ENCODE measurements around the gene DNAAF2.
"Not testable (repeated sequence)": the region's sequence is repeated elsewhere in the genome, so short reads cannot be mapped to it uniquely, and the experiment has no call there.

Gene DNAAF2

DNA sequence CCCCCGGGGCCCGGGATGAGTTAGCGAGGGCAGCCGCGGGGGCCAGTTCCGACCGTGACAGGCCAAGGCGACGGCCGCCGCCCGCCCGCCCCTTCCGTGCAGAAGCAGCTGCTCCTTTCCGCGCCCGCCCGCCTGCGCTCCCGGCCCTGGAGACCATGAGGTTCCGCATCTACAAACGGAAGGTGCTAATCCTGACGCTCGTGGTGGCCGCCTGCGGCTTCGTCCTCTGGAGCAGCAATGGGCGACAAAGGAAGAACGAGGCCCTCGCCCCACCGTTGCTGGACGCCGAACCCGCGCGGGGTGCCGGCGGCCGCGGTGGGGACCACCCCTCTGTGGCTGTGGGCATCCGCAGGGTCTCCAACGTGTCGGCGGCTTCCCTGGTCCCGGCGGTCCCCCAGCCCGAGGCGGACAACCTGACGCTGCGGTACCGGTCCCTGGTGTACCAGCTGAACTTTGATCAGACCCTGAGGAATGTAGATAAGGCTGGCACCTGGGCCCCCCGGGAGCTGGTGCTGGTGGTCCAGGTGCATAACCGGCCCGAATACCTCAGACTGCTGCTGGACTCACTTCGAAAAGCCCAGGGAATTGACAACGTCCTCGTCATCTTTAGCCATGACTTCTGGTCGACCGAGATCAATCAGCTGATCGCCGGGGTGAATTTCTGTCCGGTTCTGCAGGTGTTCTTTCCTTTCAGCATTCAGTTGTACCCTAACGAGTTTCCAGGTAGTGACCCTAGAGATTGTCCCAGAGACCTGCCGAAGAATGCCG is 13.7 kb downstream of the DNAAF2 start:
- peak; percentile 55 for DNase-seq (ENCODE audit: low spot score)

DNA sequence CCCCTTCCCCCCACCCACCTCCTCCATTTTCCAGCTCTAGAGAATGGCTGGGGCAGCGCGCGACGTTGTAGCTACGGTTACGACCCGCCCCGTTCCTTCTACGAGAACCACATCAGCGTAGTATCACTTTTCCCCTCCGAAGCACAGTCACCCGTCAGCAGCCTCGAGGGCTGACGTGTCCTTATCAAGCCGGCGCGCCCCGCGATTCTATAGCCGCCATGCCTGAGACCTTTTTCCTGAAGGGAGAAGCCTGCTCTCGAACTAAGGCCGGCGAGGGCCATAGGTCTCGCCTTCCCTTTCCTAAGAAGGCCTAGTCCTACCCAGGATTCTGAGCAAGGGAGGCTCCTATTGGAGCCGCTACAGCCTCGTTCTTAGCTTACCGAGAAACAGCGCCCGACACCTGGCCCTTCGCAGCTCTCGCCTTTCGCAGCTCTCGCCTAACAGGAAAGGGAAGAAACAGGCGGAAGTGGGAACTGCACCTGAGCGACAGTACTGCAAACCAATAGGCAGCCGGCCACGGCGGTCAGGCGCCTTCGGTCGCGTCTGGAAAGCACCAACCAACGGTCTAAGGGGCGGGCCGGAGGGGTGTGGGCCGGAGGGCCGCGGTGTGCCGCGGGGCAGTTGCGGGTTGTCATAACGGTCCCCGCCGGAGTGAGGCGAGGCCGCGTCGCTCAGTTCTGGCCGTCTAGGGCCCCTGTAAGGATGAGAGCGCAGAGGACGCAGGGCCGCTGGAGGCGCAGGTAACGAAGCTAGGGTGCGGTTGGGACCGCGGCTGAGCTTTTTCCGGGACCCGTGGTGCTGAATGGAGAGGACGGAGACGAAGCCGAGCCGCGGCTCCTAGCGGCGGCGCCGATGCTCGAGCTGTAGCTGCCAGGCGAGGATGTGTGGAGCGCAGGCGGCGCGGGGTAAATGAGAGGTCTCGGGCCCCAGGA is 14.6 kb downstream of the DNAAF2 start, which contains the start of the genes MGAT2 and RPL36AL:
Gene MGAT2 (plus strand): TSS at position 618 of the 932 bp plus-strand sequence. CDS start 470 bp downstream, outside the sequence.
Gene RPL36AL (minus strand): TSS at position 445 of the 932 bp plus-strand sequence. CDS start 1,522 bp downstream, outside the sequence.
- DNase-seq (ENCODE audit: low spot score): peak; percentile 98

DNA sequence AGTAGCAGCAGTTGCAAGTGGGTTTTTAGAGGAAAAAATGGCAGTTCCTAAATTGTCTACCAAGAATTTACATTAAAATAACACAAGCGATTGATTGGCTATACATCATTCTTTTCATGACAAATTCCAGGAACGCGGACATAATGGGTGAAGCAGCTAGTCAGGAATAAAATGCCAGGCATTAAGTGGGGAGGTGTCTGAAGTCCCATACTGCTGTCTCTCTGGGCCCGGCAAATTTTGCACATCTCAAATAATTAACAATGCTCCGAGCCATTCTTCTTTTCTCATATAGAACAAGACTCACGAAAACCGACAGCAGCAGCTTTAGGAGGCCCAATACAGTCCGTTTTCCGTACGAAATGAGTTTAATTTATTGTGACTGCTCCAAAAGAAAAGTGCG is 15.3 kb downstream of the DNAAF2 start:
- DNase-seq (ENCODE audit: low spot score): no peak

DNA sequence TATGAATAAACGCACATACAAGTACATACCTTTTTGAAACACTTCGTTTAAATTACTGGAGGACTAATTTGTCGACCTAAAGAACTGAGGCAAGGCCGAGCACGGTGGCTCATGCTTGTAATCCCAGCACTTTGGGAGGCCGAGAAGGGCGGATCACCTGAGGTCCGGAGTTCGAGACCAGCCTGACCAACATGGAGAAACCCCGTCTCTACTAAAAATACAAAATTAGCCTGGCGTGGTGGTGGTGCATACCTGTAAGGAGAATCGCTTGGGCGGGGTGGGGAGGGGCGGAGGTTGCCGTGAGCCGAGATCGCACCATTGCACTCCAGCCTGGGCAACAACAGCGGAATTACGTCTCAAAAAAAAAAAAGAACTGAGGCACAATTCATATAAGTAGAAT is 15.8 kb downstream of the DNAAF2 start:
- DNase-seq (ENCODE audit: low spot score): not testable (repeated sequence)

DNA sequence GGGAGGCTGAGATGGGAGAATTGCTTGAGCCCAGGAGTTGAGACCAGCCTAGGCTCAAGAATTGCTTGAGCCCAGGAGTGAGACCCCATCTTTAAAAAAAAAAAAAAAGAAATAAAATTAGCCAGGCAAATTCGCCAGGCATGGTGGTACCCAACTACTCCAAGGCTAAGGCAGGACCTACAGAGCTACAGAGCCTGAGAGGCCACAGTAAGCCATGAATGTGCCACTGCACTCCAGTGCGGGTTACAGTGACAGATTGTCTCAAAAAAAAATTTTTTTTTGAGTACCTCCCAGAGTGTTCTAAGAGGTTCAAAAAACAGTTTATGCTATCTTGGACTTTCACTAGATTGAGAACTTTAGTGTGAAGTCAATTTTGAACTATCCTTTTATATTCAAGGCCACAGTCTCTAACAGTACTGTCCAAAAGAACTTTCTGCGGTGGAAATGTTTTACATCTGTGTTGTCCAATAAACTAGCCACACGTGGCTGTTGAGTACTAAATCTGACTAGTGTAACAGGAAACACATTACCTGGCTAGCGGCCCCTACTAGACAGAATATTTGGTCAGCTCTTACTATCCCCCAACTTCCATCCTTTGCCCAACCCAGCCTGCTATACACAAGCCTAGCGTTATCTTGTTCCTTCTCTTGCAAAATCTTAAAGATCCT is 17.1 kb downstream of the DNAAF2 start:
- DNase-seq (ENCODE audit: low spot score): no peak

DNA sequence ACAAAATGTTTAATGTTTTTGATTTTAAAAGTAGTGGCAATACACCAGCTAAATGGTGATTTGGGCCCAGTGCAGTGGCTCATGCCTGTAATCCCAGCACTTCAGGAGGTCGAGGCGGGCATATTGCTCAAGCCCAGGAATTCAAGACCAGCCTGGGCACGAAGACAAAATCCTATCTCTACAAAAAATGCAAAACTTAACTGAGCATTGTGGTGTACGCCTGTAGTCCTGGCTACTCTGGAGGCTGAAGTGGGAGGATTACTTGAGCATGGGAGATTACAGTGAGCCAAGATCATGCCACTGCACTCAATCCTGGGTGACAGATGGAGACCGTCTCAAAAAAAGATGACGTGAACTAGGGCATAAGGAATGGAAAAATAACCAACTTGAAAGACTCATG is 19.3 kb downstream of the DNAAF2 start:
- no peak for DNase-seq (ENCODE audit: low spot score)

DNA sequence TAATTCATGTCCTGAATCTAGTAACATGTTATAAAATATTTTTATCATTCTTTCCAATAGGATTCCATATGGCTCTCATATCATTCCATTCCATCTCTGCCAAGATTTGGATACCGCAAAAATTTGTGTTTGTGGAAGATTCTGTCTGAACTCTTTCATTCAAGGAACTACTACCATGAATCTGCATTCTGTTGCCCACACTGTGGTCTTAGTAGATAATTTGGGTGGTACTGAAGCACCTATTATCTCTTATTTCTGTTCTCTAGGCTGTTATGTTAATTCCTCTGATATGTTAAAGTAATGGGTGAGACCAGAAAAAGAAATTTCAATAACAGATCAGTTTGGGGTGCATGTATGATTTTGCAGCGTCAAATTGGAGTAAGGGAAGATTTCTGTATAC is 20.8 kb downstream of the DNAAF2 start:
- no peak for DNase-seq (ENCODE audit: low spot score)

DNA sequence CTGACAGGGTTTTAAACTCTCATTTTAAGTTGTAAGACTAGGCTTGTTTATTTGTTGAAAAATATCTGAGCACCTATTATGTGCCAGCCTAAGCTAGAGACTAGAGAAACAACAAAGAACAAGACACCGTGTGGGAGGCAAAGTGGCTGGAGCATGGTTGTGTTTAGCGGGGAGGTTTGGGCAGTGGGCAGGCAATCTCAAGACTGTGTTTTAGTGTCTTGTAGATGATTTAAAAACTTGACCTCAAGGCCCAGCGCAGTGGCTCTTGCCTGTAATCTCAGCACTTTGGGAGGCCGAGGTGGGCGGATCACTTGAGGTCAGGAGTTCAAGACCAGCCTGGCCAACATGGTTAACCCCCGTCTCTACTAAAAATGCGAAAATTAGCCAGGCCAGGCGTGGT is 22.4 kb downstream of the DNAAF2 start:
- DNase-seq (ENCODE audit: low spot score): no peak

DNA sequence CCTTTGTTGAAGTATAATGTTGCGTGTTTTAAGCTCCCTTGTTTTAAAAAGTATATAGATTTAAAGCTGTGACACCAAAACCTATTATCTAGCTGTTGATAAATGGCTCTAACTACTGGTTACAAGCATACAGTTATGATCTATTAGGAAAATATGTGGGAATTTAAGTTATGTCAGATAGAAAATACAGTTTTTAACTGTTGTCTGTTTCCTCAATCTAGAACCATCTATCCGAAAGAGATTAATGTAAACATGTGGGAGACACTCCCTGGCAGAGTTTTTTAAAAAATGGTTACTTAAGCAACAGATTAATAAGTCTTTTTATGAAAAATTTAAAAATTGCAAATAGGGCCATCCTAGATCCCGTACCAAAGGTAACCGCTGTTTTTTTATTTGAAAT is 22.8 kb downstream of the DNAAF2 start:
- no peak for DNase-seq (ENCODE audit: low spot score)

DNA sequence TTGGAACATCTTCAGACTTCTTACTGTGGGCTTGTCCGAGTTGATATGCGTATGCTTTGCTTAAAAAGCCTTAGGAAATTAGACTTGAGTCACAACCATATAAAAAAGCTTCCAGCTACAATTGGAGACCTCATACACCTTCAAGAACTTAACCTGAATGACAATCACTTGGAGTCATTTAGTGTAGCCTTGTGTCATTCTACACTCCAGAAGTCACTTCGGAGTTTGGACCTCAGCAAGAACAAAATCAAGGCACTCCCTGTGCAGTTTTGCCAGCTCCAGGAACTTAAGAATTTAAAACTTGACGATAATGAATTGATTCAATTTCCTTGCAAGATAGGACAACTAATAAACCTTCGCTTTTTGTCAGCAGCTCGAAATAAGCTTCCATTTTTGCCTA is 27.5 kb downstream of the DNAAF2 start:
- no peak for DNase-seq (ENCODE audit: low spot score)

DNA sequence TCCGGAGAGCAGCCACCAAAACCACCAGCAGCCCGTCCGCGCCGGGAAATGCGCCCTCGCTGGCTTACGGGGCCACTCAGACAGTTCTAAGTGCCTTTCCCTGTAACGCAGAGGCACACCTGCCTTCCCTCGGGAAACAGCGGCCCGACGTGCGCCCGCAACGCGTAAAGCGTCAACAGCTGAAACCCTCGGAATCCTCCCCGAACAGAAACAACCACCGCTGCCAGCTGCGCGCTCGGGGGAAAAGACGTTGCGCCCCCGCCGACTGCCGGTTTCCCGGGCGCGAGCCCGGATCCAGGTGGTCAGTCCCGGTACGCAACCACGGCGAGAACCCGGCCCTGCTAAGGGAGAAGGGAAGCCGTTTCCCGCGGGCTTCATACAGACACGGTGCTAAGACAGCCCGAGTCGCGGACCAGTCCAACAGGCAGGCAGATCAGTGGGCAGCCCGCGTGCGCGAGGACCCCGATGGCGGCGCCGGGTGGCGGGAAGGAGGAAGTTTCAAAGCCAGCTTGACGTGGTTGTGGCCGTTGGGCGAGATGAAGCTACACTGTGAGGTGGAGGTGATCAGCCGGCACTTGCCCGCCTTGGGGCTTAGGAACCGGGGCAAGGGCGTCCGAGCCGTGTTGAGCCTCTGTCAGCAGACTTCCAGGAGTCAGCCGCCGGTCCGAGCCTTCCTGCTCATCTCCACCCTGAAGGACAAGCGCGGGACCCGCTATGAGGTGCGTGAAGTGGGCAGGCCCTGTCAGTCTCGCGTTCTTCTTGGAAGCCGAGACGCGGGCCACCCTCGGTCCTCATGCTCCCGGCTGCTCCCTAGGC is 36.4 kb downstream of the DNAAF2 start, which contains the start of gene LRR1:
Gene LRR1 (plus strand): TSS at position 456 of the 816 bp plus-strand sequence. CDS start 81 bp downstream, at position 537.
- DNase-seq (ENCODE audit: low spot score): peak; percentile 91

DNA sequence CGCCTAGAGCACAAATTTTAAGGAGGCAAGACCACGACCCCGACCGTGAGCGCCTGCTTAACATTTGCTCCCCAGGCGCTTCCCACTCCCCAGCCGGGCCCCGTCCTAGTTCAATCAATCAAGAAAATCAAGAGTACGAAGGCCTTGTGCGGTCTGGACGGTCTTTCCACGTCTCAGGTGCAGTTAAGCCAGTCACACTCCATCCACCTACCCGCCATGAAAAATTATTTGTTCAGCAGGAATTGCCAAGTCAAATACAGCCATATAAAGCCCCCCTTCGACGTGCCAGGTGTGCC is 36.9 kb downstream of the DNAAF2 start:
- no peak for DNase-seq (ENCODE audit: low spot score)

DNA sequence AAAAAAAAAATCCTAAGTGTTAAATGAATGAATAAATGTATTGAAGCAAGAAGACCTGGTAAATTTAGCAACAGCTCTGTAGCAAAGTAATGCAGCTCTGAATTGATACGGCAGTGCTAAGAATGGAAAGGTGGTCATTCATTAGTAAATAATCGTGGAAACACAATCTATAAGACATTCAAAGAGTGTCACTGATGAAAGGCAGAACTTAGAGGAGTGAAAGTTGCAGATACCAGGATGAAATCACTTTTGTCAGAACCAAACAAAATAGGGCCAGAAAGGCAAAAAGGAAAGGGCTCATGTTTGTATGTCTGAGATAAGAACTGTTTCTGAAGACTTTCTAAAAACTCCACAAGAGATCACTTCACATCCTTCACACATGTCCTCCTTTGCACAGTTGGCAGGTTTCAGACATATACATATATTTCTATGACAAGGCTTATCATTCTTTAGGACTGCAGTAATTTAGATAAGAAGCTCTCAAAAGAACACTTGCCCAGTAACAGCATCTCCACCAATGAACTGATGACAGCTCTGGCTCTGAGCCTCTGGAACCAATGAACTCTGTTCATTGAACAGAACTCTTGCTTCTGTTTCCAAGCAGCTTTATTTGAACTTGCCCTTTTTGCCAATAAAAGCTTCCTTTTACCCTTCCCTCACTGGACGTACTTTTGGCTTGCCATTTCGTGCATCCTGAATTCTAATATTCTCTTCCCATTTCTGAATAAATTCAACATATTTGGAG is 40.5 kb downstream of the DNAAF2 start:
- DNase-seq (ENCODE audit: low spot score): peak; percentile 18

DNA sequence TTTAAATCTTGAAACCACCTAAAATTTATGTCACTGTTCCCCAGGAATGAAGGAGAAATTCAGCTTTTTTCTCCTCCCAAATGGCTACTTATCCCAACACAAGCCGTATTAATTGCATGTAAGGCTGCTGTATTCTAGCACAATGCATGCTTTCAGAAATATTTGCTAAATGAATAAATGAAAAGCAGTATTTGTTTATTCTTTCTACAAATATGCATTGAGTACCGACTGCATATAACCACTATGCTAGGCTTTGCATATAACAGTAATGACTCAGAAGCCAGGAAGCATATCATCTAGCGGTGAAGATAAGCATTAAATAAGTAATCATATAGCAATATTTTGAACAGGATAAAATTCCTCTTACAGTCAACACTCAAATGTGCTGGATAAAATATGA is 42.0 kb downstream of the DNAAF2 start:
- no peak for DNase-seq (ENCODE audit: low spot score)

DNA sequence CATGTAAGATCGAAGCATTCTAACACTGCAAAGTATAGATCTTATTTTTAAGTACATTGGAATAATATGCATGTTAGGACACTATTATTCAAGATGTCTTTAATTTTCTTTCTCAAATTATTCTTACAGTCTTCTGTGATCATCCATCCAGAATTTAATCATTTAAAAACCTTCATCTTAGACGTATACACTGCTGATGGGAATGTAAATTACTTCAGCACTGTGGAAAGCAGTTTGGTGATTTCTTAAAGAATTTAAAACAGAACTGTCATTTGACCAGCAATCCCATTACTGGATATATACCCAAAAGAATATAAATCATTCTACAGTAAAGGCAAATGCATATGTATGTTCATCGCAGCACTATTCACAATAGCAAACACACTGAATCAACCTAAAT is 45.7 kb downstream of the DNAAF2 start:
- no peak for DNase-seq (ENCODE audit: low spot score)

DNA sequence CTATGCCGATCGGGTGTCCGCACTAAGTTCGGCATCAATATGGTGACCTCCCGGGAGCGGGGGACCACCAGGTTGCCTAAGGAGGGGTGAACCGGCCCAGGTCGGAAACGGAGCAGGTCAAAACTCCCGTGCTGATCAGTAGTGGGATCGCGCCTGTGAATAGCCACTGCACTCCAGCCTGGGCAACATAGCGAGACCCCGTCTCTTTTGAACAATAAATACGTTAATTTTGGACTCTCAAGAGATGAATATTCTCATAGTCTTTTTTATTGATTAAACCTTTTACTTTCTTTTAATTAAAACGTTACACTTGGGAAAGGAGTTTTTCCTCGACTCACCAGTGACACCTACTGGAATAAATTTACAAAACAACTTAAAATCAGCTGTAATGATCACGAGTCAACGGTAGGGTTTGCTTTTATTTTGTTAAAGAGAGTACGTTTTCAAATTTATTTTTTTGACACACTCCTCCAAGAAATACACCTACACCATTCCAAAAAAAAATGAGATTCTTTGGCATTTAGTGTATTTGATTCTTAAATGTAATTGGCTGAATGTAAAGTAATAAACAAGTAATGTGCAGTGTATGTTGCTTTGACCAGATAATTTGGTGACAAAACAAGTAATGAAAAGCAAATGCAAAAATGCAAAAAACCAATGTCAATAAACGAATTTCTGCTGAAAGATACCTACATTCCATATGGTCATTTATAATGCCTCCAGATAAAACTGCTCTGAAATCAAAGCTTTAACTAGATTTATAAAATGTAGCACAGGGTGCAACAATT is 48.2 kb downstream of the DNAAF2 start:
- DNase-seq (ENCODE audit: low spot score): peak; percentile 54

DNA sequence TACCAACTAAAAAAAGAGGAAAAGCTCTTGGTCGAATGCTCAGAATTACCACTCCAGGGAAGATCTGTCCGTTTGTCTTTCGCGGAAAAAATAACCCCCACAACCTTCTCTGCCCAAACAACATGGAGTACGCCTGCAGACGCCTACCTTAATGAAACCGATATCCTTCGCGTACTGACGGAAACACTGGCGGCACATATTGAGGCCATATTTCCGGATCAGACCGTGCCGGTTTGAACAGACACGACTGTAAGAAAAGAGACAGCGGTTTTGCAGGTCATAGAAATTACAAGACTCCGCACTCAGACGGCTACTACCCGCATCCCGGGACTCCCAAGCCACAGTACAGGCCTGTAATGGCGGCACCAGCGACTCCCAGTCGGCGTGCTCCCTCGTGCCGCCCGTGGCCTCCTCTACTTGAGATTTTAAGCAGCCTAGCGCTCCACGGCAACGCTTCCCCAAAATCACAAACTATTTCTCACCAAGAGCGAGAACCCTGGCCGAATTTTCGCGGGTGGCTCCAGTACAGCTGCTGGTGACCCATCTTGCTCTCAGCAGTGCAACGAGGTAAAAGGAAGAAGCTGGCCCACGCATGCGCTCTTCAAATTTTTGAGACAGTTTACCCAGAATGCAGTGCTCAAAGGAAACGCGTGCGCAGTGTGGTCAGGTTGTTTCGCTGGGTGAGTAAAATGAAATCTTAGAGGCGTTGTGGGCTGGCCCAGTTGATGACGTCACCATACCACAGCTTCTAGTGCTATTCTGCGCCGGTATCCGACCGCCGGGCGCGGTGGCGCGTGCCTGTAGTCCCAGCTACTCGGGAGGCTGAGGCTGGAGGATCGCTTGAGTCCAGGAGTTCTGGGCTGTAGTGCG is 49.0 kb downstream of the DNAAF2 start, which contains the start of gene RPS29:
Gene RPS29 (minus strand): TSS at position 578 of the 870 bp plus-strand sequence. CDS start 34 bp downstream, at position 544.
- peak; percentile 97 for DNase-seq (ENCODE audit: low spot score)

DNA sequence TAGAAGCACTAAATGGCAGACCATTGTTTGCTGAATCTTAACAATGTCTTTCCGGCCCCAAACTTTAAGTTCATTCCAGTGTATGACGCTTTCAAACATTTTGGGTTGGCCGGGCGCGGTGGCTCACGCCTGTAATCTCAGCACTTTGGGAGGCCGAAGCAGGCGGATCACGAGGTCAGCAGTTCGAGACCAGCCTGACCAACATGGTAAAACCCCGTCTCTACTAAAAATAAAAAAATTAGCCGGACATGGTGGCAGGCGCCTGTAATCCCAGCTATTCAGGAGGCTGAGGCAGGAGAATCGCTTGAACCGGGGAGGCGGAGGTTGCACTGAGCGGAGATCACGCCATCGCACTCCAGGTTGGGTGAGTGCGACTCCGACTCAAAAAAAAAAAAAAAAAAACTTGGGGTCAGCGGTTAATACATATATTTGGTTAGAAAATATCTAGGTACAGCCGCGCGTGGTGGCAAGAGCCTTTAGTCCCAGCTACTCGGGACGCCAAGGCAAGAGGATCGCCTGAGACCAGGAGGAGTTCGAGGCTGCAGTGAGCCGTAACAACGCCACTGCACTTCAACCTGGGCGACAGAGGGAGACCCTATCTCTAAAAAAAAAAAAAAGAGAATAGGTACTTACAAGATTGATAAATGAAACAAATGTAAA is 49.9 kb downstream of the DNAAF2 start:
- peak; percentile 8 for DNase-seq (ENCODE audit: low spot score)
